Adipocyte (in vitro differentiated cells): ENCODE measurements around the gene LEAP2.

Experiments
- DNase-seq: peaks from one replicate; pipeline ENCODE4 v3.0.0-alpha.2; 2015; ENCODE audit warnings: low read depth
- H3K27me3 ChIP-seq: replicated peaks from 2 replicates; pipeline ENCODE4 v1.7.0; 2013; ENCODE audit warnings: mild to moderate bottlenecking, low read length, moderate library complexity; ENCODE audit not compliant: control insufficient read depth, insufficient read depth
- H3K36me3 ChIP-seq: 2 replicates; pipeline ENCODE4 v1.7.0; 2013; ENCODE audit warnings: low read length, mild to moderate bottlenecking, moderate library complexity; ENCODE audit not compliant: control insufficient read depth, insufficient read depth, severe bottlenecking
- H3K4me1 ChIP-seq: 2 replicates; pipeline ENCODE4 v1.7.0; 2013; ENCODE audit warnings: mild to moderate bottlenecking, low read length, moderate library complexity; ENCODE audit not compliant: control insufficient read depth, insufficient read depth
- H3K4me3 ChIP-seq: 2 replicates; pipeline ENCODE4 v1.7.0; 2013; ENCODE audit warnings: mild to moderate bottlenecking, low read length, moderate library complexity
- H3K9ac ChIP-seq: 2 replicates; pipeline ENCODE4 v1.7.0; 2013; ENCODE audit warnings: mild to moderate bottlenecking, low read length, moderate library complexity
- H3K9me3 ChIP-seq: 2 replicates; pipeline ENCODE4 v1.7.0; 2013; ENCODE audit warnings: mild to moderate bottlenecking, low read length, moderate library complexity; ENCODE audit not compliant: control insufficient read depth

LEAP2 gene

DNA sequence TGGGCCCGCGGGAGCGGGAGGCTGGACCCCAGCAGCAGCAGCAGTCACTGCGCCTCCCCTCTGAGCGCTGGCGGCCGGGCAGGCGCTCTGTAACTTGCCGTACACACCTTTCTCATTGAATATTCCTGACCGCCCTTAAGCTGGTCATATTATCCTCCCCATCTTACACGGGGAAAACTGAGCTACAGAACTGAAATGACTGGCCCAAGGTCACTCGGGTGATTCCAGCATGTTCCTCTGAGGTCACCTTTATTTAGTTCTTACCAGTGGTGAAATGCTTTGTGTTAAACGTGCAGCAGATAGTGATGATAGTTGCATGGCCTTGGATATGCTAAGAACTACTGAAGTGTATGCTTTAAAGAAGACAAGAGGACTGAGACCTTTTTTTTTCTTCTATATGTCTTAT lies 6.4 kb upstream of the LEAP2 start:
- H3K9ac ChIP-seq: peak overlapping the region; percentile 93

DNA sequence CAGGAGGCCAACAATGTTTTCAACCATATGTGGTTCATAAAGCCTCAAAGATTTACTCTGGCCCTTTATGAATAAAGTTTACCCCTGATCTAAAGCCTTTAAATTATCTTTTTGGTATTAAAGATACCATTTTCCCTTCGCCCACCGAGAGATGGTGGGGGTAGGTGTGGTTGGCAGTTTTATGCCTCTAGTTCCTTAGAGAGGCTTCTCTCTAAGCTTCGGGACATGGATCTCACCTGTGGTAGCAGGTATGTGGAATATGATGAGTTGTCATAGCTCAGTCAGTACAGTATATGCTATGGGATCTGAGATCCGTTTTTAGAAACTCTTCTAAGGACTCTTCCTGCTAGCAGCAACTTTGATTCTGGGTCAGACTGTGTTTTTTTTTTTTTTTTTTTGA lies 4.7 kb upstream of the LEAP2 start:
- Histone ChIP-seq H3K4me3 (no peak overlapping the region), H3K4me1 (peaks cover 27% of the 10 kb centered on the region), H3K9ac (no peak overlapping the region), H3K36me3 (peaks cover 32% of the 10 kb centered on the region), H3K27me3 (no peaks in the 10 kb centered on the region), H3K9me3 (no peaks in the 10 kb centered on the region)
- DNase-seq: no peak

More for the DNA sequence above, 6.4 kb upstream of the LEAP2 start:
- Histone ChIP-seq H3K9me3 (no peaks in the 10 kb centered on the region), H3K27me3 (no peaks in the 10 kb centered on the region), H3K4me1 (peaks cover 16% of the 10 kb centered on the region), H3K36me3 (peaks cover 26% of the 10 kb centered on the region), H3K4me3 (peak overlapping the region; percentile 89)
- DNase-seq: no peak

DNA sequence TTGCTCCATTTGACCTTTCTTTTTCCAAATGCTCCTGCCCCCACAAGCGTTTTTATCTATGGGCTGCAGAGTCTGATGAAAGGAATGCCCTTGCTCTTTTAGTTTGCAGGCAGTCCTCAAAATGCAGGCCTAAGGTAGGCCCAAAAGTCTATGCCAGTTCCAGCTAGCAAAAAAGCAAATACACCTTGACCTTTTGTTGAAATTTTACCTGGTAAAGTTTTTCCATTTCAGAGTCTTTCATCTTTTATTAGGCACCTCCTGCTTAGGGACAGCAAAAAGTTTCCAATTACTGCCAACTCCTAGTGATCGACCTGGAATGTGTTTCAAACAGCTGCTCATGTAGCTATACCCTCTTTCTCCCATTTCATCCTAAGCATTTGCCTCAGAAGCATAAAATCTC lies 2.7 kb upstream of the LEAP2 start:
- no peak overlapping the region for H3K4me3 ChIP-seq
- H3K4me1 ChIP-seq: peaks cover 25% of the 10 kb centered on the region
- no peaks in the 10 kb centered on the region for H3K9me3 ChIP-seq
- H3K9ac ChIP-seq: no peak overlapping the region
- H3K36me3 ChIP-seq: peaks cover 50% of the 10 kb centered on the region
- DNase-seq: no peak
- H3K27me3 ChIP-seq: no peaks in the 10 kb centered on the region

DNA sequence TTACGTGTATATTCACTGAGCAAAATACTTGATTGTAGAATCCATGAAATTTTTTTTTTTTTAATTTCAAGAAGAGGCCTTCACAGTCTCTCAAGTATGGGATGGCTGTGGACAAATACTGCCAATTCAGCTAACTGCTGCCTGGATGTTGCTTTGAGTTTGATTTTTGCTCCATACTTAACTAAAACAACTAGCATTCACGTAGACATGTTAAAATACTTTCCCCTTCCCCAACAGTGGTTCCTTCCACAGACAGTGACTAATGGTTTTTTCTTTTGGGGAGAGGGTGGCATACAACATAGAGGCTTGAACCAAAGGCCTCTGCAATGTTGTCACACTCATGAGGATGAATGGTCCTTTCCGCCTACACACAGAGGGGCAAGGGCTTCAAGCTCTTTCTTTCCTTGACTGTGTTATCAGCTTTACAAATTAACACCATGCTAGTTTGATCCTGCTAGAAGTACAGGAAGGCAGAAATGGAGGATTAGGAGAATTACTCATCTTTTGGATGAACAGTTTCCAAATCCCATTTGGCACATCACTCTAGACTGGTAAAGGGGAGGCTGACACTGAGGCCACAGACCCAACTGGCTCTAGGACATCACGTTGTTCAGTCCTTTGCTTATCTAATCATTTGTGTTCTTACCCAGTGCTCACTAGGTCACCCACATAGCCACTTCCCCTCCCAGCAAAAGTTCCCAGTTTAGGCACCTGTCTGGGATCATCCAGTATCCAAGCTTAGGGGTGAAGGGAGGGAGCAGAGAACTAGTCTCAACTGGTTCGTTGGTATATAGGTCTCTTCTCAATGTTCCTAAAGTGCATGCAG lies 1.8 kb upstream of the LEAP2 start:
- H3K4me1 ChIP-seq: peaks cover 24% of the 10 kb centered on the region
- DNase-seq: no peak
- H3K9me3 ChIP-seq: no peaks in the 10 kb centered on the region
- H3K36me3 ChIP-seq: peaks cover 50% of the 10 kb centered on the region
- H3K27me3 ChIP-seq: no peaks in the 10 kb centered on the region
- H3K9ac ChIP-seq: no peak overlapping the region
- H3K4me3 ChIP-seq: no peak overlapping the region

DNA sequence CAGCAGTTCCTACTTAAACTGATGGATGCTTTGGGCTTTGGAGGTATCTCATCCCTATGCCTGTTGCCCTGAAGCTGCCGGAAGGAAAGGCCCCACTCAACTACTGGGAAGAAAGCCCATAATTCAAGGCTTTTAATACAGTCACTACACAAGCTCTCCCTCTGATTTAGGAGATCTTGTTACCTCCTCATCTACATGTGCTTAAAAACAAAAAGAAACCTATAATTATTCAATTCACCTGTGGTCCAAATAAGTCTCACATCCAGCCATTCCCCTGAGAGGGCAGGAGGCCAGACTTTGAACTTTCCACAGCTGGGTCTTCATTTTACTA lies 715 bp upstream of the LEAP2 start:
- H3K9ac ChIP-seq: no peak overlapping the region
- DNase-seq: no peak
- H3K27me3 ChIP-seq: no peaks in the 10 kb centered on the region
- H3K36me3 ChIP-seq: peaks cover 53% of the 10 kb centered on the region
- H3K9me3 ChIP-seq: no peaks in the 10 kb centered on the region
- no peak overlapping the region for H3K4me3 ChIP-seq
- H3K4me1 ChIP-seq: peaks cover 21% of the 10 kb centered on the region

DNA sequence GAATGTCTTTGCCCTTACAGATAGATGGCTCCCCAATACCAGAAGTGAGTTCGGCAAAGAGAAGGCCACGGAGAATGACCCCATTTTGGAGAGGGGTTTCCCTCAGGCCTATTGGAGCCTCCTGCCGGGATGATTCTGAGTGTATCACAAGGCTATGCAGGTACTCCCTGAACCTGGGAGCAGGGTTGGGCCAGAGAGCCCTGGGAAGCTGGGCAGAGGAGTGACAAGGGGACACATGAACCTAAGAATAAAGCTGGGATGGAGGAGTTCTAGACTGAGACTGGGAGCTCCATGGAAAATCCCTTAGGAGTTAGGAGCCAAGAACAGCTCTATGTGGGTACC lies 433 bp downstream of the LEAP2 start:
- Histone ChIP-seq H3K4me1 (peaks cover 25% of the 10 kb centered on the region), H3K4me3 (no peak overlapping the region), H3K36me3 (peaks cover 54% of the 10 kb centered on the region), H3K9ac (no peak overlapping the region), H3K9me3 (no peaks in the 10 kb centered on the region), H3K27me3 (no peaks in the 10 kb centered on the region)
- DNase-seq: no peak

DNA sequence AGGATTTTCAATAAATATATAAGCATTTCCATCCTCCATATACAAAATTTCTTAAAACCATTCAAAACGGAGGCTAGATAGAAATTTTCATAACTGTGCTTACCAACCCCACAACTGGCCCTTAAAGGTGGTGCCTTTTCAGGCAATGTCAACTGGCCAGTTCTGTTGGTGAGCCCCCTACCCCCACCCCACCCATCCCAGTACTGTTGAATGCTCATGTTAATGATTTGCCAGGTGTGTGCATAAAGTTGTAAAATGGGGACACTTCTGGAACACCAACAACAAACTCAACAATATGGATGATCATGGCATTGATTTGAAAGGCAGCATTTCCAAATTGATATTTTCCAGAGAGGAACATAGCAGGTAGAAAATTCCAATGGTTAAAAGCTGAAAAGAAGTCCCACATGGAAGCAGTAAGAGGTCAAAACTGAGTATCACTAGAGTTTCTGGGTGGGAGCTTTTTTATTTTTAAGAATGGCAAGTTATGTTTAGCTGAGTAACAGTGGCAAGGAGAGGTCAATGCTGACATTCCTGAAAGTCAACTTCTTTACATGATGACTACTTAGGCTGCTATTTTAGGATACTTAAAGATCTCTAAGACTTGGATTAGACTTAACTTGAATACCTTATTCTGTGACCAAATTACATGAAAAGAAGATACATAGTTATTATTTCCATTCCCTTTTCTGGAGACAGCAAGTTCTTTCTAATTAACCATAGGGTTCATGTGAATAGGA lies 2.7 kb downstream of the LEAP2 start:
- no peaks in the 10 kb centered on the region for H3K9me3 ChIP-seq
- peaks cover 25% of the 10 kb centered on the region for H3K4me1 ChIP-seq
- peak; percentile 53 for DNase-seq
- H3K27me3 ChIP-seq: no peaks in the 10 kb centered on the region
- H3K9ac ChIP-seq: no peak overlapping the region
- no peak overlapping the region for H3K4me3 ChIP-seq
- peaks cover 64% of the 10 kb centered on the region for H3K36me3 ChIP-seq

DNA sequence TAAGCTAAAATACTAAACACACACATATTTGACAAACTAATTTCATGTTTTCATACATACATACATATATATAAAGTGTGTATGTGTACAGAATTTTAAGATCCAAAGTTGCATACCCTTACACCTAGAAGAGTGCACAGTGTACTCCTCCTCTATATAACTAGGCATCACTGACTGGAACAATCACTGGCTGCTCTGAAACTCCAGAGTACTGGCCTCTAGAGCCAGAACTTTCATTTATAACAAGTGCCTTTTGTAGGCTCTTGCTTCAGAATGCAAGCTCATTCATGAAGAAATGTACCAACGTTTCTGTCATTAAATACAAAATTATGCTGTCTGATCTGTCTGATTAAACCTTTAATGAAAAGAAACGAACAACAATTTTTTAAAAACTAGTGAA lies 4.0 kb downstream of the LEAP2 start:
- H3K36me3 ChIP-seq: peaks cover 77% of the 10 kb centered on the region
- H3K27me3 ChIP-seq: no peaks in the 10 kb centered on the region
- no peak overlapping the region for H3K4me3 ChIP-seq
- H3K4me1 ChIP-seq: peaks cover 18% of the 10 kb centered on the region
- no peak for DNase-seq
- no peaks in the 10 kb centered on the region for H3K9me3 ChIP-seq
- no peak overlapping the region for H3K9ac ChIP-seq

DNA sequence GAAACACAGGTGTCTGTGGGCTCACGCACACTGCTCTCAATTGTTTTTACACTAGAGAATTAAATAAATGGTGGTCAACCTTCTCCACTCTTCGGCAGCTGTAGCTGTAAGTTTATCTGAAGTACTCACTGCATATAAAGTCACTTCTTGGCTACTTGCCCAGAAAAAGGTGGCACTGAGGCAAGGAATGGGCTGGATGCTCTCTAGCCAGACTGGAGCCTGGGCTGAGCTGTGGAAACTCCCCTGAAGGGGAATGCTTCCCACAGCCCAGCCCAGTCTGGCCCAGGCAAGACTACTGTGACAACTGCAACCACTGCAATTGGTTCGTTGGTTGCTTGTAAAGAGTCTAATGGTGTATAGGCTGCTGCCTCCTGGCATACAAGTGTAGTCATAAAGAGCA lies 4.5 kb downstream of the LEAP2 start:
- Histone ChIP-seq H3K9me3 (no peaks in the 10 kb centered on the region), H3K27me3 (no peaks in the 10 kb centered on the region), H3K9ac (no peak overlapping the region), H3K4me3 (no peak overlapping the region), H3K4me1 (peaks cover 16% of the 10 kb centered on the region), H3K36me3 (peaks cover 82% of the 10 kb centered on the region)
- peak; percentile 24 for DNase-seq

DNA sequence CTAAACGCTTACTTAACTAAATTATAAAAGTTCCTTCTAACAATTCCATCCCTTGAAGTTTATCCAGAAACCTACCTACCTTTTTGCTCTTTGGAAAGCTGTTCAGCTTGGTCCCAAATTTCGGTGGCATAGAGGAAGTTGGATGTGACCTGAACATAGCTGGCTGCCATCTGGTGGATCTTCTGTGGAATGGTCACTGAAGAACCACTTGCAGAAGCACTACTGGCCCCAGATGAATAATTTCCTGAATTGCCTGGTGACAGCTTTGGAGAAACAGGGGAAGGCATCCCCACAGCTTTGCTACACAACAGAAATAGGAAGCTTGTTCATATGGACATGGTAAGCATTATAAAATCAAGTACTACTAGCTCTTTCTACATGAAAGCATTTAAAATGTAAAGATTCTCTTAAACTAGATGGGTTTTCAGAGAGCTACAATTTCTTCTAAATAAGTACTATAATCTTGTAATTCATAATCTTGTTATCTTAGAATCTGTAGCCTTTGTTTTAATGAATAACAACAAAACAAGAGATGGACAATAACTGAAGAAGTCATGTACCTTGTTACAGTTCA lies 9.9 kb downstream of the LEAP2 start:
- Histone ChIP-seq H3K4me1 (no peaks in the 10 kb centered on the region), H3K36me3 (peaks cover 96% of the 10 kb centered on the region)
- DNase-seq: peak; percentile 84

DNA sequence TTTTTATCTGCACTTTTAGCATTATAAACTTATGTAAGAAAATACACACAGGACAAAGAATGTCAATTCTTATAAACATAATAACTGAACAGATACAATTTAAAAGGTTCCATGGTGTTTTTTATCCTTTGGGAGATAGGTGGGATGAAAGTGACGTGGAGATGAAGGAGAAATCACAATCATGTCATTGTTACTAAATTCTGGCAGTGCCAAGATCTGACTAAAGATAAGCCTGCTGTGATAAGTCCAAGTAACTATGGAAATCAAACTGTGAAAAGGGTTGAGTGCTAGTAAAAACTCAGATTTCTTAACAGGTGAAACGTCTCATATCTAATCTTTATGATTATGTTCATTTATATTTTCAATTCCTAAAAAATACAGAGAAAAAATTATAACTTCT lies 11.1 kb downstream of the LEAP2 start:
- Histone ChIP-seq H3K9me3 (no peaks in the 10 kb centered on the region), H3K4me1 (peaks cover 5% of the 10 kb centered on the region), H3K27me3 (no peaks in the 10 kb centered on the region), H3K36me3 (peaks cover 95% of the 10 kb centered on the region), H3K4me3 (no peak overlapping the region), H3K9ac (no peak overlapping the region)
- no peak for DNase-seq

More for the DNA sequence above, 9.9 kb downstream of the LEAP2 start:
- H3K27me3 ChIP-seq: no peaks in the 10 kb centered on the region
- no peak overlapping the region for H3K4me3 ChIP-seq
- H3K9ac ChIP-seq: no peak overlapping the region
- no peaks in the 10 kb centered on the region for H3K9me3 ChIP-seq
